Stomach (tissue), 4 donors: ENCODE results near the gene KCNK2.

ENCODE experiments used
- CTCF ChIP-seq, 7 experiments: fragments of 450-650 bp in 4 of 7; fragments of 200-600 bp in 3 of 7; sonication (generic) in 3 of 7; IDR thresholded peaks; one replicate each; pipeline ENCODE4 v1.5.1; 2016 to 2019; ENCODE audit warnings: antibody characterized with exemption in 7 of 7, control low read depth in 2 of 7, mild to moderate bottlenecking in 1 of 7
- EP300 ChIP-seq: sonication (generic); formaldehyde crosslinking; IDR thresholded peaks from one replicate; pipeline ENCODE4 v1.6.1; 2017; ENCODE audit warnings: antibody characterized with exemption
- POLR2A ChIP-seq, 4 donors: fragments of 450-650 bp; IDR thresholded peaks; one replicate each; pipeline ENCODE4 v1.6.1; 2016; ENCODE audit warnings: antibody characterized with exemption in 4 of 4, control low read depth in 2 of 4, mild to moderate bottlenecking in 1 of 4, moderate library complexity in 1 of 4
- POLR2AphosphoS5 ChIP-seq, 3 donors: sonication (generic); formaldehyde crosslinking; IDR thresholded peaks; one replicate each; pipeline ENCODE4 v1.6.1; 2016; ENCODE audit warnings: antibody characterized with exemption in 3 of 3

DNA sequence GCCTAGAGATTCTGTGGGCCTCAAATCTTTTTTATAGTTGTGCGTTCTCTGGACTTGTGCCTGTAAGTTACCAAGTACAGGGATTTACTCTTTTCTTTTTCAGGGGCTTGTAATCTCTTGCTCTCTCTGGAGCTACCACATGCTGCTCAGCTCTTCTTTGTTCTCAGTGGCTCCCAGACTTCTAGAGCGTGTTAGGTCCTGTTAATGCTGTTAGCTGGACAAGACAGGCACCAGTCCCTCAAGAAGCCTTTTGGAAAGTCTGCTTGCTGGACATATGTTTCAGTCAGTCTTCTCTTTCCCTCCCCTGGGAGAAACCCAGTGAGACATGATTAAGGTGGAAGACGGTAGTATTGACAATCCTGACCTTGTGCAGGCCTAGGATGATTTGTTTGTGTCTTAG lies 29.4 kb downstream of the KCNK2 start:
- TF ChIP-seq CTCF (IDR thresholded peaks at IDR 0.05) (no peak), POLR2AphosphoS5 (IDR thresholded peaks at IDR 0.05) (no peak), POLR2A (IDR thresholded peaks at IDR 0.05) (no peak), EP300 (no peak)
